Measurements from ENCODE around the gene ICA1L. TPM values are rescaled to one million over a fixed set of nuclear protein-coding genes. Genes with fewer than 3 reads are reported as not detected.
A peak's percentile ranks its signal among the peaks of the same experiment; 100 is the strongest.

Gene ICA1L
- total and polyA plus RNA-seq, 2 of the 8 experiments (the other 6 are each of a cell fraction or from before 2014, with no cell fraction given): 1.1 to 3.4 TPM

DNA sequence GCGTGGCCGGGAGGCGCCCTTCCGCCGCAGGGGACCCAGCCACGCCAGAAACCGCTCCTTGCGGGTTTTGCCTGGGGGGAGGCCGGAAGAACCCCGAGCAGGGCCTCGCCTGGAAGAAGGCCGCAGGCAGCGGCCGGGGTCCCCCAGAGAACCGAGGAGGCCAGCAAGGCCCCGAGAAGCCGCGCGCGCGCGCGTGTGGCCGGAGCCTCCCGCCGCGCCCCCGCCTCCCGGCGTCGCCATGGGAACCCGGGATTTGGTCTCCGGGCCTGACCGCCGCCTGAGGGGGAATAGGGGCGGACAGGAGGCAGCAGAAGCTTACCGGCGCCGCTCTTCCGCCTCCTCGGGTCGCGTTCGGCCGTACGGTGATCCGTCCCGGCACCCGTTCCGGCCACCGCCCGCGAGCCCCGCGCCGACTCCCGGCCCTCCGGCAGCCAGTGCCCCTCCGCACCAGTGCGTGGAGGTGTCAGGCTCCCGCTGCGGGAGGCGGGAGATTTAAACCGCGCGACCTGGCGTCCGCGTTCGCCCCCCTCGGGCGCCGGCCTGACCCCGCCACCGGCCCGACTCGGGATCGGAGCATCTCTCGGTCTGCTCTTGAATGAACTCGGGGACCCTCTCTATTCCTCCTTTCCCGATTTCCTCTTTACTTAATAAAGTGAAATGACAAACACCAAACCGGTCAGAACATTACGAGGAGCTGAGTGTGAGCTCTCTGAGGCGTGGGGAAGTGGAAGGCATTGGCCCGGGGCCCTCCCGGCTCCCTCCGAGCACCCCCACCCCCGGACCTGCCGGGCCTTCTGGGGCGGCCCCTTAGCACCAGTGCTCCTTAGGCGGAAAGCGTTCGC lies at the start of gene ICA1L (continued):
- TF ChIP-seq, protein P1, sequence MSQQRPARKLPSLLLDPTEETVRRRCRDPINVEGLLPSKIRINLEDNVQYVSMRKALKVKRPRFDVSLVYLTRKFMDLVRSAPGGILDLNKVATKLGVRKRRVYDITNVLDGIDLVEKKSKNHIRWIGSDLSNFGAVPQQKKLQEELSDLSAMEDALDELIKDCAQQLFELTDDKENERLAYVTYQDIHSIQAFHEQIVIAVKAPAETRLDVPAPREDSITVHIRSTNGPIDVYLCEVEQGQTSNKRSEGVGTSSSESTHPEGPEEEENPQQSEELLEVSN (IDR thresholded peaks at IDR 0.05): peak; percentile 38; the same call in 1 of the 2 replicates
- peak; percentile 67 for TF ChIP-seq PHF8 (conservative IDR thresholded peaks at IDR 0.05; ENCODE audit: low read depth, low read length)
- TF ChIP-seq TAF1 (IDR thresholded peaks at IDR 0.05; ENCODE audit: low read depth, low read length): peak; percentile 5; the same call in 1 of the 2 replicates
- TF ChIP-seq GTF2F1 (IDR thresholded peaks at IDR 0.05; ENCODE audit: borderline replicate concordance, low read depth, low read length): no peak
- TF ChIP-seq RXRA (IDR thresholded peaks at IDR 0.05; ENCODE audit: insufficient read depth, low read depth, low read length): no peak
- TF ChIP-seq CTBP2 (IDR thresholded peaks at IDR 0.05; ENCODE audit: borderline replicate concordance, insufficient read depth, insufficient read length, low read length): no peak
- TF ChIP-seq, protein P2, sequence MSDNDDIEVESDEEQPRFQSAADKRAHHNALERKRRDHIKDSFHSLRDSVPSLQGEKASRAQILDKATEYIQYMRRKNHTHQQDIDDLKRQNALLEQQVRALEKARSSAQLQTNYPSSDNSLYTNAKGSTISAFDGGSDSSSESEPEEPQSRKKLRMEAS (IDR thresholded peaks at IDR 0.05): no peak; the same call in 1 of the 2 replicates
- TF ChIP-seq SP4 (IDR thresholded peaks at IDR 0.05; ENCODE audit: low read length): no peak
- 0 out of 3 replicates have a peak, but pooled peaks of 1 of the 2 experiments have one; percentile 17 for TF ChIP-seq POLR2A (IDR thresholded peaks at IDR 0.05; ENCODE audit: control extremely low read depth in 1 of 2, low read depth in 2 of 2, low read length in 2 of 2)
- TF ChIP-seq ASH2L (IDR thresholded peaks at IDR 0.05; ENCODE audit: low read length): peak; percentile 61
- no peak; the same call in 1 of the 2 replicates for TF ChIP-seq POLR2AphosphoS5 (IDR thresholded peaks at IDR 0.05; ENCODE audit: low read depth, low read length)
